Subcutaneous abdominal adipose tissue (tissue), 5 donors: Measurements from ENCODE around the gene CRYL1.

Experiments
- H3K27ac ChIP-seq: one replicate; pipeline ENCODE4 v1.7.0; 2013; ENCODE audit warnings: low read depth, mild to moderate bottlenecking, inconsistent platforms, low read length, moderate library complexity
- H3K27me3 ChIP-seq, 5 donors: one replicate each; pipeline ENCODE4 v1.7.0; 2013; ENCODE audit warnings: low read length in 5 of 5, inconsistent platforms in 1 of 5; ENCODE audit not compliant: control insufficient read depth in 5 of 5, insufficient read depth in 4 of 5
- H3K36me3 ChIP-seq, 5 donors: one replicate each; pipeline ENCODE4 v1.7.0; 2013; ENCODE audit warnings: low read length in 5 of 5; ENCODE audit not compliant: control insufficient read depth in 5 of 5, insufficient read depth in 5 of 5
- H3K4me1 ChIP-seq, 5 donors: one replicate each; pipeline ENCODE4 v1.7.0; 2013; ENCODE audit warnings: low read length in 5 of 5, mild to moderate bottlenecking in 3 of 5, moderate library complexity in 1 of 5; ENCODE audit not compliant: control insufficient read depth in 5 of 5, insufficient read depth in 5 of 5
- H3K4me3 ChIP-seq, 5 donors: one replicate each; pipeline ENCODE4 v1.7.0; 2013; ENCODE audit warnings: low read length in 5 of 5, low read depth in 1 of 5
- H3K9ac ChIP-seq, 5 donors: one replicate each; pipeline ENCODE4 v1.7.0; 2013; ENCODE audit warnings: low read length in 5 of 5, mild to moderate bottlenecking in 4 of 5, moderate library complexity in 3 of 5
- H3K9me3 ChIP-seq, 5 donors: one replicate each; pipeline ENCODE4 v1.7.0; 2013; ENCODE audit warnings: low read length in 5 of 5; ENCODE audit not compliant: control insufficient read depth in 5 of 5
- donor health status: healthy.
- donor health status: healthy.
- donor health status: healthy.
- donor health status: healthy.
- donor health status: healthy.

CRYL1 gene

GRCh38 chr13:20534038-20534608 is 8.5 kb upstream of the CRYL1 start:
- H3K27ac ChIP-seq: no peak overlapping the region
- H3K27me3 ChIP-seq: no peaks in the 10 kb centered on the region
- H3K36me3 ChIP-seq: no peaks in the 10 kb centered on the region
- H3K9ac ChIP-seq: no peak overlapping the region
- H3K4me3 ChIP-seq: no peak overlapping the region
- peaks cover 0 to 5% (median 0%) of the 10 kb centered on the region in 5 donors for H3K9me3 ChIP-seq
- H3K4me1 ChIP-seq: no peaks in the 10 kb centered on the region

- Histone ChIP-seq H3K4me1 (peaks cover 3 to 29% (median 19%) of the 10 kb centered on the region in 5 donors), H3K27ac (no peak overlapping the region), H3K9me3 (no peaks in the 10 kb centered on the region), H3K36me3 (no peaks in the 10 kb centered on the region), H3K27me3 (no peaks in the 10 kb centered on the region), H3K4me3 (no peak overlapping the region), H3K9ac (no peak overlapping the region)
These were observed 2.8 kb upstream of the CRYL1 start for GRCh38 chr13:20528452-20528851.

DNA sequence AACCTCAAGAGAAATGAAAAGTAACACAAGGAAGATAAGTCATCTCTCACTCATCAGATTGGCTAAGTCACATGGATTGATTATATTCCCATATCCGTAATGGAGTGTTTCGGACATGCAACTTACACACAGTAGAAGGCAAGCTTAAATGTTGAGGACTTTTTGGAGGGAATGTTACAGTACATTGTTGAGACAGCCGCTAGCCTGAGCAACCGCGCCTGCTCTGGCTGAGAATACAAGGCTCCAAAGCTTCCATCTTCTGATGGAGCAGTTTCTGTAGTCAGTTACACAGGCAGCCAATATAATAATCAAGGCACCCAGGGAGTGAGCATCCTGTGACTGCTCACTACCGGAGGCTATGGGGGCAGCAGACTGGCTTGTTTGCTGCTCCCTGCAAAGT is 1.0 kb upstream of the CRYL1 start:
- no peaks in the 10 kb centered on the region for H3K27me3 ChIP-seq
- peaks cover 3 to 29% (median 19%) of the 10 kb centered on the region in 5 donors for H3K4me1 ChIP-seq
- peak overlapping the region; percentile 73 to 92 (median 83) for H3K4me3 ChIP-seq
- H3K9me3 ChIP-seq: no peaks in the 10 kb centered on the region
- no peaks in the 10 kb centered on the region for H3K36me3 ChIP-seq
- H3K27ac ChIP-seq: peak overlapping the region; percentile 87
- peak overlapping the region in 3 of 5 donors; percentile 76 to 81 (median 78) for H3K9ac ChIP-seq

GRCh38 chr13:20525144-20525600 is 485 bp downstream of the CRYL1 start:
- no peaks in the 10 kb centered on the region for H3K9me3 ChIP-seq
- H3K4me3 ChIP-seq: peak overlapping the region; percentile 73 to 92 (median 83)
- no peaks in the 10 kb centered on the region for H3K36me3 ChIP-seq
- peaks cover 3 to 29% (median 19%) of the 10 kb centered on the region in 5 donors for H3K4me1 ChIP-seq
- H3K27me3 ChIP-seq: no peaks in the 10 kb centered on the region
- peak overlapping the region; percentile 87 for H3K27ac ChIP-seq
- peak overlapping the region; percentile 73 to 90 (median 81) for H3K9ac ChIP-seq

DNA sequence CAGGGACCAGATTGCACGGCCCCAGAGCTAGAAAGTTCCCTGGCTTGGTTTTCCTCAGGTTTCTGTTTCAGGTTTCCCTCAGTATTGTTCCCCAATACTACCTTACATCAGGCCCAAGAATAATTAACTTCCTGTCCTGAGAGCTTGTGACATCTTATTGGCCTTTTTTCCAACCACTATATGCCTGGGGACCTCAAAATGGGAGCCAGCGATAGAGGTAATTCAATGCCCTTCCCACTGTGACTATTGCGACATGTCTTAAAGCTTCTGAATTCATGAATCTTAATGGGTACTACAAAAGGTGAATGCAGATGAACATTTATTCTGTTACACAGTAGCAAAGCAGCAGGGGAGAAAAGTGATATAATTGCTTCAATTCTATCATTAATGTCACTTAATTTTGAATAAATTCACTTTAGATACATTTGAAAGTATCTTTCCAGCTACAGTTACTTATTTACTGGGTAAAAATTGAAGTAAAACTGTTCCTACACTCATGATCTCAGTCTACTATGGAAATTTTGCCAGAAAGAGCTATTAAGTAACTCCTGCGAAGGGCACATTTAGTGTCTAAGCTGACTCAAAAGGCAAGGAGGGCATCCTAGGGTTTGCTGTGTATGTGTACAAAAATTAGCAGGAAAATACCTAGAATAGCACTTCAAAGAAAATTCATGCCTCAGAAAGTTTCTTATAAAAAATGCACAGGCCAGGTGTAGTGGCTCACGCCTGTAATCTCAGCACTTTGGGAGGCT is 4.1 kb downstream of the CRYL1 start:
- Histone ChIP-seq H3K4me3 (no peak overlapping the region), H3K9me3 (no peaks in the 10 kb centered on the region), H3K4me1 (peaks cover 1 to 29% (median 15%) of the 10 kb centered on the region in 5 donors), H3K36me3 (no peaks in the 10 kb centered on the region), H3K9ac (no peak overlapping the region), H3K27me3 (no peaks in the 10 kb centered on the region), H3K27ac (no peak overlapping the region)

- no peak overlapping the region for H3K9ac ChIP-seq
- H3K36me3 ChIP-seq: no peaks in the 10 kb centered on the region
- no peak overlapping the region for H3K27ac ChIP-seq
- no peaks in the 10 kb centered on the region for H3K9me3 ChIP-seq
- H3K4me3 ChIP-seq: no peak overlapping the region
- peaks cover 0 to 15% (median 4%) of the 10 kb centered on the region in 5 donors for H3K4me1 ChIP-seq
- no peaks in the 10 kb centered on the region for H3K27me3 ChIP-seq
These were observed 5.8 kb downstream of the CRYL1 start for GRCh38 chr13:20519875-20520274.

- Histone ChIP-seq H3K9me3 (no peaks in the 10 kb centered on the region), H3K4me1 (peaks cover 0 to 9% (median 0%) of the 10 kb centered on the region in 5 donors), H3K36me3 (no peaks in the 10 kb centered on the region), H3K9ac (no peak overlapping the region), H3K4me3 (peak overlapping the region in 1 of 5 donors; percentile 24), H3K27me3 (no peaks in the 10 kb centered on the region), H3K27ac (no peak overlapping the region)
These were observed 7.0 kb downstream of the CRYL1 start for GRCh38 chr13:20518660-20519100.

DNA sequence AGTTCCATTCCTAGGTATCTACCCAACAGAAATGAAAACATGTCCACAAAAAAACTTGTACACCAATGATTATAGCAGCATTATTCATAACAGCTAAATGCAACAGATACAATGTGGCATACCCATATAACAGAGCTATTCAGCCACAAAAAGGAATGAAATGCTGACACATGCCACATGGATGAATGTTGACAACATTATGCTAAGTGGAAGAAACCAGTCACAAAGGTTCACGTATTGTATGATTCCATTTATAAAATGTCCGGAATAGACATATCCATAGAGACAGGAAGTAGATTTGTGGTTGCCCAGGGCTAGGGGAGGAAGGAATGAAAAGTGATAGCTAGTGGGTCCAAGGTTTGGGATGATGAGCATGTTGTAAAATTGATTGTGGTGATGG is 10.8 kb downstream of the CRYL1 start:
- no peak overlapping the region for H3K9ac ChIP-seq

GRCh38 chr13:20513466-20513995 is 12.1 kb downstream of the CRYL1 start:
- no peaks in the 10 kb centered on the region for H3K9me3 ChIP-seq
- no peak overlapping the region for H3K27ac ChIP-seq
- no peak overlapping the region for H3K9ac ChIP-seq

More for the DNA sequence above, 10.8 kb downstream of the CRYL1 start:
- Histone ChIP-seq H3K27ac (no peak overlapping the region), H3K4me1 (peaks cover 0 to 22% (median 6%) of the 10 kb centered on the region in 5 donors), H3K36me3 (peaks cover 2 to 27% (median 18%) of the 10 kb centered on the region in 5 donors), H3K4me3 (no peak overlapping the region), H3K27me3 (no peaks in the 10 kb centered on the region), H3K9me3 (no peaks in the 10 kb centered on the region)

More at GRCh38 chr13:20513466-20513995, 12.1 kb downstream of the CRYL1 start:
- Histone ChIP-seq H3K27me3 (no peaks in the 10 kb centered on the region), H3K36me3 (peaks cover 2 to 27% (median 18%) of the 10 kb centered on the region in 5 donors), H3K4me1 (peaks cover 0 to 18% (median 6%) of the 10 kb centered on the region in 5 donors), H3K4me3 (no peak overlapping the region)
